Activated T-helper 17 cell treated with anti-CD3 and anti-CD28 coated beads, Interleukin-2, amount 50 U/mL, for 72 hours (primary cell): ENCODE data around the gene MRPL9. TPM values are rescaled to one million over a fixed set of nuclear protein-coding genes. Genes with fewer than 3 reads are reported as not detected.

Source experiments
- ATAC-seq: fragments of 150-1000 bp; cut with Tn5 transposase; replicated peaks from 2 replicates; pipeline ENCODE4 v1.10.0; 2021; ENCODE audit warnings: mild to moderate bottlenecking, moderate library complexity
- H3K27ac Mint-ChIP-seq: one replicate; pipeline ENCODE4 v1.8.0; 2022; ENCODE audit warnings: mixed read lengths
- H3K27me3 Mint-ChIP-seq: one replicate; pipeline ENCODE4 v1.8.0; 2022; ENCODE audit warnings: mixed read lengths
- H3K36me3 Mint-ChIP-seq: one replicate; pipeline ENCODE4 v1.8.0; 2022; ENCODE audit warnings: low read depth, mild to moderate bottlenecking, mixed read lengths
- H3K4me1 Mint-ChIP-seq: one replicate; pipeline ENCODE4 v1.8.0; 2022; ENCODE audit warnings: mixed read lengths
- H3K4me3 Mint-ChIP-seq: one replicate; pipeline ENCODE4 v1.8.0; 2022; ENCODE audit warnings: mild to moderate bottlenecking, mixed read lengths
- H3K9me3 Mint-ChIP-seq: one replicate; pipeline ENCODE4 v1.8.0; 2022; ENCODE audit warnings: mixed read lengths
- total RNA-seq, 2 donors: library from RNA; stranded (reverse); gene quantifications; one replicate each; pipeline ENCODE4 v1.2.3, GENCODE V29; 2022

Gene MRPL9
- total RNA-seq = 100 to 1,000 TPM in 1 of 2 donors, 10 to 100 TPM in 1; 80.4 to 160 TPM

DNA sequence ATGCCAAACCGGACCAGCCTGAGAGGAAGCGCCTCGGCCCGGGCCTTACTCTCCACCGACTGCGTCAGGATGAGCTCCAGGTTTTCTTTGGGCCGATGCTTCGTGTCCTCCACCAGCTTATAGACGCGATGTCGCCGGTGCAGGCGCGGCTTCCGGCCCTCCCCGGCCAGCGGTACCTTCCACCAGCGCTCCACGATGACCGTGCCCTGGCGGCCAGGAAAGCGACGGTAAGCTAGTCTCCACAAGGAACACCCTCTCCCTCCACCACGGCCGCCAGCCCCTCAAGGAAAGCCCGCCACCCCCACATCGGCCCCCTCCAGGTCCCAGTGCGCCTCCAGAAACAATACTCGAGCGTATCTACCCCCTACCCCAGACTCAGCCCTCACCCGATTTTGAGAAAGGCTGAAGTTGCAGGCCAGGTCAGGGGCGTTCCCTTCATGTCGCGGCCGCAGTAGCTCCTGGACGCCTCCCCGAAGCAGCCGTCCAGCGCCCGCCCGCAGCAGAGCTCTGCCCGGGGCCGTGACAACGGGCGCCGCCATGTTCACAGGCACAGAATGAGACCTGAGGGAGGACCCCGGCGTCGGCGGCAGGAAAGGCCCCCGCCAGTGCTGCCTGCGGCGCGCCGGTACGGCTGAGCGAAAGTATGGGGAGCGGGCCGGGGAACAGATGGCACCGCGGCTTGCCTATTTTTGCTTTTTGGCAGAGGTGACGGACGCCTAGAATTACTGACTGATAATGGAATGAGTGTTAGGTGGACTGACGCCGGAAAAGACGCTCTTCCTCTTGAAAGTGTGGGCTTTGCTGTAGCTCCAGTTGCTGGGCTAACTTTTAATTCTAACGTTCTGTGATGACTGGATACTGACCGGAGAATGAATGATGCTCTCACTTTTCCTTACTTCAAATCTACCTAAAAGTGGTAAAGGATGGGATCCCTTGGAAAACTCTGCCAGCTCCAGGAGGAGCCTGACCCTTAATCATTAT, at the start of gene MRPL9:
Gene MRPL9 (minus strand): TSS at position 556 of the 981 bp plus-strand sequence. CDS start 17 bp downstream, at position 539.
- peaks cover 56% of the 10 kb centered on the region for H3K36me3 Mint-ChIP-seq
- H3K4me3 Mint-ChIP-seq = peak within 1 kb of the TSS; percentile 99
- H3K4me1 Mint-ChIP-seq = peaks cover 25% of the 10 kb centered on the region
- H3K9me3 Mint-ChIP-seq = no peaks in the 10 kb centered on the region
- H3K27ac Mint-ChIP-seq = peak within 1 kb of the TSS; percentile 99
- no peaks in the 10 kb centered on the region for H3K27me3 Mint-ChIP-seq
- ATAC-seq = peak; percentile 98

DNA sequence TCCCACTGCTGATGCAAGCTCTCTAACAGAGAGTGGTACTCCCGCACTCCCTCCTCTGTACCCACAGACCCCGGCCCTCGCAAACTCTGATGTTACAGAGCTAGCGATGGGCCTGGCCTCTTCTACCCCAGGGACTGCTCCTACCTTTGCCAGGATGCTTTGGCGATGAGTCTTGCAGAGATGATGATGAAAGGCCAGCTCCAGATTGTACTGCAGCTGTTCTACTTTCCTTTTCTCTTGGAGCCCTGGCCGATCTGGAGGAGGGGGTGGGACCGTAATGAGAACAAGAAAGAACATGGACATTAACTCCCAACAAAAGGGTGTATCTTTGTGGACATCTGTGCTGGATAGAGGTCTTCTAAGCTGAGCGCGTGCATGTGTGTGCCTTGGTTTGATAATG, 47.9 kb upstream of the MRPL9 start:
- H3K27ac Mint-ChIP-seq = peak overlapping the region; percentile 23
- H3K4me1 Mint-ChIP-seq = peaks cover 38% of the 10 kb centered on the region
- no peaks in the 10 kb centered on the region for H3K27me3 Mint-ChIP-seq
- peaks cover 100% of the 10 kb centered on the region for H3K36me3 Mint-ChIP-seq
- ATAC-seq = no peak
- no peak overlapping the region for H3K4me3 Mint-ChIP-seq
- H3K9me3 Mint-ChIP-seq = no peaks in the 10 kb centered on the region

DNA sequence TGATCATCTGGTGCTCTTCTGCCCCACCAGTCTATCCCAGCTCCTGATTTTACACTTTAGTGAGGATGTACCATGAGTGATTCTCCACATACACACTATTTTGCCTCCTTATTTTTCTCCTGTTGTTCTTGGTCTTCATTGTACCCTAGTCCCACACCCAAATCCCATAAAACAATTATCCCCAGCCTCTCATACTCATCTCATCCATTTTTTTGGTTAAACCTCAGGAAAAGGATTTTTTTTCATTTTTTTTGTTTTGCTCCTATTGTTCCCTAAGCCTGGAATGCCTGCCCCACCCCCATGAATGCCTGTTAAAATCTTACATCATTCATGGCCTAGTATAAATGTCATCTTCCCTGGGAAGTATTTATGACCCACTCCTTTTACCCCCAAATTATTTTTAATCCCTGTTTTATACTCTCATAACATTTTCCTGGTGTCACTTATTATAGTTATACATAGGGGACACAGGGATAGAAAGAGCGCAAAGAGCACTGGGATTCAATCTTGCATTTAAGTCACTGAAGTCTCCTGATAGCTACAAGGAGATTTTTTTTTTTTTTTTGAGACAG, 46.8 kb upstream of the MRPL9 start:
- Mint-ChIP-seq H3K36me3 (peaks cover 89% of the 10 kb centered on the region), H3K4me1 (peaks cover 28% of the 10 kb centered on the region), H3K27ac (peak overlapping the region; percentile 72), H3K9me3 (no peaks in the 10 kb centered on the region), H3K27me3 (no peaks in the 10 kb centered on the region), H3K4me3 (no peak overlapping the region)
- no peak for ATAC-seq

DNA sequence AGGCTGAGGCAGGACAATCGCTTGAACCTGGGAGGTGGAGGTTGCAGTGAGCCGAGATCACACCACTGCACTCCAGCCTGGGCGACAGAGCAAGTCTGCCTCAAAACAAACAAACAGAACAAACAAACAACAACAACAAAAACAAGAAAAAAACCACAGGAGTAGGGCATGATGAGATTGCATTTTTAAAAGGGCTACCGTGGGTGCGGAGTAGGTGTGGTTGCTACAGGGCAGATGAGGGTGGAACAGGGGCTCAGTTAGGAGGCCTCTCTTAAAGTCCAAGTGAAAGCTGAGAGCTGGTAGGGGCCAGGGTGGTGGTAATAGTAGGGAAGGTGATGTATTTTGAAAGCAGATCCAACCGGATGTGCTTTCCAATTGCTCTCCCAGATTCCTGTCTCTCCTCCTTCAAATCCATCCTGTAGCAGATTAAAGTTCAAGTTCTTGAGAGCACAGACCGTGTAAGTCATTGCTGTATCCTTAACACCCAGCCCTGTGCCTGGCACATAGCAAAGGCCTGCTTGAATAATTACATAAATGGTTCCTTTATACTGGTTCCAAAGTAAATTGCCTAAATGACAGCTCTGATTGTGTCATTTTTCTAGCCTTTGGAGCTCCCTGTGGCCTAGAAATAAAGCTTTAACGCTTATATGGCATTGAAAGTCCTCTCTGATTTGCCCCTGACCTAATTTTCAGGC, 46.1 kb upstream of the MRPL9 start:
- peaks cover 83% of the 10 kb centered on the region for H3K36me3 Mint-ChIP-seq
- H3K4me1 Mint-ChIP-seq = peaks cover 25% of the 10 kb centered on the region
- H3K4me3 Mint-ChIP-seq = no peak overlapping the region
- no peak for ATAC-seq
- H3K9me3 Mint-ChIP-seq = no peaks in the 10 kb centered on the region
- no peaks in the 10 kb centered on the region for H3K27me3 Mint-ChIP-seq
- peak overlapping the region; percentile 72 for H3K27ac Mint-ChIP-seq

DNA sequence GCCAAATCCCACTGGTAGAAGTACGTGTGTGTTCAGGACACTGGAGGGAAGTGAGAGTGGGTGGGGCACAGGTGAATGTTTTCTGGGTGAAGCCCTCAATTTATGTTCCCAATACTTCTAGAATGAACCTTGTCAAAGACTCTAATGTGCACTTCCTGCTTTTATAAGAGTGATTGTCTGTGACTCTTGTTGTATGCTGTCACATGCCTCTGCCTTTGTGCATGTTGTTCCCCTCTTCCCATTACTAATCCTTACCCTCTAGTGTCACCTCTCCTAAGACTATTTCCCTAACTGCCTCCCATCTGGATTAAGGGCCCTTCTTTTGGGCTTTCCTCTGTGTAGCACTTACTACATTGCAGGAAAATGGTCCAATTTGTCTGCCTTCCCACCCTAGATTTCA, 44.5 kb upstream of the MRPL9 start:
- Mint-ChIP-seq H3K36me3 (peaks cover 66% of the 10 kb centered on the region), H3K27me3 (no peaks in the 10 kb centered on the region), H3K4me1 (peaks cover 24% of the 10 kb centered on the region), H3K27ac (peak overlapping the region; percentile 72), H3K9me3 (no peaks in the 10 kb centered on the region), H3K4me3 (no peak overlapping the region)
- ATAC-seq = no peak

DNA sequence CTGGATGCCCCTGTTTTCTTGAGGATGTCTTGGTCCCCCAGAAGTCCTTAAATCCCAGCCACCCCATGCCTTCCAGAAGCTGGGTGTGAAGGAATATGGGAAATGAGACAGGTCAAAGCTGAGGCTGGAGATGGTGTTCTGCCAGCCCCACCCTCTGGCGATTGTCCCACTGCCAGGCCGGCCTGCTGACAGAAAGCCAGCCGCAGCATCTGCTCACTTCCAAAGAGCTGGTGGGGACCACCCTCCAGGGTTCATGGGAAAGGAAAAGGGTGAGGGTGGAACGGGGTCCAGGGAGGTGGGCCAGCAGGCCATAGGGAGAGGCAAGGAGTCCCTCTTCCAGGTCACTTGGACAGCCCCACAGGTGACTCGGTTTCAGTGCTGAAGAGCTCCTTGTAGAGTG, 43.8 kb upstream of the MRPL9 start:
- Mint-ChIP-seq H3K27me3 (no peaks in the 10 kb centered on the region), H3K9me3 (no peaks in the 10 kb centered on the region), H3K4me1 (peaks cover 22% of the 10 kb centered on the region), H3K27ac (peak overlapping the region; percentile 72), H3K36me3 (peaks cover 60% of the 10 kb centered on the region), H3K4me3 (no peak overlapping the region)
- no peak for ATAC-seq

DNA sequence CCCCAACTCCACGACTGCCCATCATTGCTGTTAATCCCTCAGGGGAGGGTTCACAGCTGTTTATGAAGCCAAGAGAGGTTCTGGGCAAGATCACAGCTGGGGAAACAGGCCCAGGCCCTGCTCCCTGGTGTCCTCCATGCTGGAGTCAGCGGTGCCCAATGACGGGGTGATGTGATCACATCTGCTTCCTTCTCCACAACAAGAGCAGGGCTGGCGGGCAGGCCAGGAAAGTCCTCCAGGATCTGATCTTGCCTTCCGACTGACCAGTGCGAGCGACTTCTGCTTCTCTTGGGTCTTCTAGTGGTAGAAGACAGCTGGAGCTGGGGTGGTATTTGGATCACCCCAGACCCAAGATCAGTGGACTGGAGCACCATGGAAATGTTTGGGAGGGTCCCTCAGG, 42.9 kb upstream of the MRPL9 start:
- H3K9me3 Mint-ChIP-seq = no peaks in the 10 kb centered on the region
- peaks cover 50% of the 10 kb centered on the region for H3K36me3 Mint-ChIP-seq
- peaks cover 18% of the 10 kb centered on the region for H3K4me1 Mint-ChIP-seq
- H3K27ac Mint-ChIP-seq = peak overlapping the region; percentile 54
- H3K27me3 Mint-ChIP-seq = no peaks in the 10 kb centered on the region
- ATAC-seq = no peak
- H3K4me3 Mint-ChIP-seq = no peak overlapping the region

DNA sequence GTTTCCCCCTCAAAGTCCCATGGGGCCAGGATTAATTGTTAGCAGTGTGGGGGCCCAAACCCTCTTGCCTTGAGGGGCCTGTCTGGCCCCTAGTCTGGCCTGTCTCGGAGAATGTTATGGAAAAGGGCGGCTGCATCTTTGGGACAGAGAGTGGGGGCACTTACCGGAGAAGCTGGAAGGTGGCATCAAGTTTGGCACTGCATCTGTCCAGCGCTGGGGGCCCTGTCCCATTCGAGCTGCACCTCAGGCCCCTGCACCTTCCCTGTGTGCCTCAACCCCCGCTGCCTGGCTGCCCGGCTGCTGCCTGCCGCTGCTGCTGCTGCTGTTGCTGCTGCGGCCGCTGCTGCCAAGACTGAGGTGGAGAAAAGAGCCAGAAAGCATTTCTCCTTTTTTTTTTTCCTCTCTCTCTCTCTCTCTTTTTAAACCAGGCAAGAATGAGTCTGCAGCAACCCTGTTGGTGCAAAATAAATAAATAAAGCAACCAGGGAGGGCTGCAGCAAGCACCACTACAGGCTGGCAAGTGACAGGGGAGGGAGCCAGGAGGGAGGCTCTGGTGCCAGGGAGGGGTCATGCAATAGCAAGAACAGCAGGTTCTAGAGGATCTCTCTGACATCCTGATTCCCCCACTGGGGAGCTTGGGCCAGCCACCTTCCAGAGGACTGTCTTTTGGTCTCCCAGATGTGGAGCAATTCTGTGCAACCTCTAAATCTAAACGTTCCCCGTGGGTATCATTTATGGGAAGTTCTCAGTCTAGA, 41.9 kb upstream of the MRPL9 start, which contains the start of gene LINGO4:
Gene LINGO4 (minus strand): TSS at position 354 of the 755 bp plus-strand sequence. CDS start 2,715 bp downstream, outside the sequence.
- Mint-ChIP-seq H3K27ac (peak within 1 kb of the TSS; percentile 79), H3K9me3 (no peaks in the 10 kb centered on the region), H3K4me1 (peaks cover 23% of the 10 kb centered on the region), H3K36me3 (peaks cover 41% of the 10 kb centered on the region), H3K4me3 (no peak within 1 kb of the TSS), H3K27me3 (no peaks in the 10 kb centered on the region)
- ATAC-seq = peak; percentile 25

DNA sequence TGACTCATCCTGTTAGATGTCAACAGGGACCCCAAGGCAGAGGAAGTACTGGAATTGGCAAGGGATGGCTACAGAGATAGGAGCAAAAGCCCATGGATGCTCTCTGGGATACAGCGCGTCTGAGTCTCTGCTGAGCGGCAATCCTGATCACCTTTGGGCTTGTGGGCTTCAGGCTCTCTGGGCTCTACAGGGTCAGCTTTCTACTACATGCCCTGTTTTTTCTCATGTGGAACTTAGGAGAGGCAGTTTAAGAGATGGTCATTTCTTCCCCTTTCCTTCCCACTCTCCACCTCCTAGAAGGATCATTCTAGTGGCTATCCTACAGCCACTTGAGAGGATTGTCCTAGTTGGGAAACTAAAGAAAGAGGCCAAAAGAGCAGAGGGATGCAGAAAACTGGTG, 40.6 kb upstream of the MRPL9 start:
- Mint-ChIP-seq H3K4me1 (peaks cover 27% of the 10 kb centered on the region), H3K27me3 (no peaks in the 10 kb centered on the region), H3K36me3 (peaks cover 28% of the 10 kb centered on the region), H3K4me3 (no peak overlapping the region), H3K9me3 (no peaks in the 10 kb centered on the region), H3K27ac (peak overlapping the region; percentile 79)
- peak; percentile 3 for ATAC-seq

DNA sequence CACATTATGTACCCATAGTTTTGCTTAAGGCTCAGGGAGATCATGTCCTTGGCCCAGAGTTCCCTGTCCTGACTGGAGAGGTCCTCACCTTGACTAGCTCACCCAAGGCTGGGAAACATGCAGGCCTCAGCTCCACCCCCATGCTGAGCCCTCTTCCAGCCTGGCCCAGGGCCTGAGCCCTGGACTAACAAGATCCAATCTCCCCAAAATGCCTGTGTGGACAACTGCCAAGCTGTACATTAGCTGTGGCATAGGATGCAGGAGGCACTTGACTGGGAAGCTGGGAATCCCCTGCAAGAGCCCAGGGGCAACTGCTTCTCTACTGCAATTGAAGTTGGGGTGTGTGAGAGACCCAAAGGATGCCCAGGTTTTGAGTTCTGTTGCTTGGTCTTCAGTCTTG, 39.9 kb upstream of the MRPL9 start:
- H3K9me3 Mint-ChIP-seq = no peaks in the 10 kb centered on the region
- peaks cover 27% of the 10 kb centered on the region for H3K4me1 Mint-ChIP-seq

DNA sequence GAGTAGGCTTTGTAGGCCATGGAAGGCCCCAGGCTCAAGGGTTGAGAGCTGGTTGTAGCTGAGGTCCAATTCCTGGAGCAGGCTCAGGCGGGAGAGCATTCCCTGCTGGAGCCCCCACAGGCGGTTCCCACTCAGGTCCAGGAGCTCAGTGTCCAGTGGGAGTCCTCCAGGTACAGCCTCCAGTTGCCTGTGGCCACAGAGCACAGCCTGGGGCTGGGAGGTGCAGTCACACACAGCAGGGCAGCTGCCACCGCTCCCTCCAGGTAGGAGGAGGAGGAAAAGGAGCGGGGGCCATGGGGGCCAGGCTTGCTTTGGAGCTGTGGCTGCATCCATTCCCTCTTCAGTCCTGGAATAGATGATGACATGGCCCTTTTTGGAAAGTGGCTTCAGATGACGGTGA, 39.1 kb upstream of the MRPL9 start:
- Mint-ChIP-seq H3K9me3 (no peaks in the 10 kb centered on the region), H3K36me3 (peaks cover 12% of the 10 kb centered on the region), H3K27me3 (no peaks in the 10 kb centered on the region), H3K27ac (peak overlapping the region; percentile 79), H3K4me3 (no peak overlapping the region), H3K4me1 (peaks cover 22% of the 10 kb centered on the region)
- ATAC-seq = no peak

More for the DNA sequence above, 39.9 kb upstream of the MRPL9 start:
- peaks cover 20% of the 10 kb centered on the region for H3K36me3 Mint-ChIP-seq
- no peaks in the 10 kb centered on the region for H3K27me3 Mint-ChIP-seq
- H3K27ac Mint-ChIP-seq = peak overlapping the region; percentile 79
- no peak for ATAC-seq
- no peak overlapping the region for H3K4me3 Mint-ChIP-seq

DNA sequence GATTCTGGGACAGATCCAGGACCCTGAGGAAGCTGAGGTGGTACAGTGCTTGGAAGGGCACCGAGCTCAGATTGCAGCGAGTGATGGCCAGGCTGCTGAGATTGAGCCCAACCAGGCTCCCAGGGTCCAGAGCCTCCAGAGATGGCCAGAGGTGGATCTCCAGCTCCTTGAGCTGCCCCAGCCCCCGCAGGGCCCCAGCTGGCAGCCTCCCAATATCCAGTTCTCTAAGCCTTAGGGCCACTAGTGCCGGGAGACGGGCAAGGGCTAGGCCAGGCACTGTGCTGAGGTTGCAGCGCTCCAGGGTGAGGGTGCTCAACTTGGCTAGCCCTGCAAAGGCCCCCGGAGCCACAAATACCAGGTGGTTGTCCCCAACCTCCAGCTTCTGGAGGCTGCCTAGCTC, 38.5 kb upstream of the MRPL9 start:
- ATAC-seq = no peak
- Mint-ChIP-seq H3K9me3 (no peaks in the 10 kb centered on the region), H3K4me3 (no peak overlapping the region), H3K36me3 (peaks cover 7% of the 10 kb centered on the region), H3K27ac (no peak overlapping the region), H3K4me1 (peaks cover 22% of the 10 kb centered on the region), H3K27me3 (no peaks in the 10 kb centered on the region)

DNA sequence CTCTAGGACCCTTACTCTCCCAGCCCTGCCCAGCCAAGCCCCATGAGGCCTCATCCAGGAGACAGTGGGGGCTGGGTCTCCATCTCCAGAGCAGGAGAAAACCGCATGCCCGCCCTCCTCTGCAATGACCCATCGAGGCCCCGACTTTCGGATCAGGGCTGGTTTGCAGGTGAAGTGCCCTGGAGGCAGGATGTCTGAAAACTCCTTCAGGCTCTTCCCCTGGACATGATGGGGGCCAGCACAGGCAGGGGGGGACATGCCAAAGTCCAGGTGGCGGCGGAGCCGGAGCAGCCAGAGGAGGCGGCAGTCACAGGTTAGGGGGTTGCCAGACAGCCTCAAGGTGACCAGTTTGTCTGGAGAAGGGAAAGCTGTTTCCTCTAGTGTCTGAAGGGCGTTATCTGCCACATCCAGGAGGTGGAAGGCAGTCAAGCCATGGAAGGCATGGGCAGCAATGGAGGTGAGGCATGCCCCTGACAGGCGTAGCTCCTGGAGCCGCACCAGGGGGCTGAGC, 38.1 kb upstream of the MRPL9 start:
- H3K36me3 Mint-ChIP-seq = peaks cover 2% of the 10 kb centered on the region
- H3K27ac Mint-ChIP-seq = no peak overlapping the region
- no peak overlapping the region for H3K4me3 Mint-ChIP-seq
- no peaks in the 10 kb centered on the region for H3K27me3 Mint-ChIP-seq
- H3K4me1 Mint-ChIP-seq = peaks cover 27% of the 10 kb centered on the region
- no peaks in the 10 kb centered on the region for H3K9me3 Mint-ChIP-seq
- ATAC-seq = no peak

DNA sequence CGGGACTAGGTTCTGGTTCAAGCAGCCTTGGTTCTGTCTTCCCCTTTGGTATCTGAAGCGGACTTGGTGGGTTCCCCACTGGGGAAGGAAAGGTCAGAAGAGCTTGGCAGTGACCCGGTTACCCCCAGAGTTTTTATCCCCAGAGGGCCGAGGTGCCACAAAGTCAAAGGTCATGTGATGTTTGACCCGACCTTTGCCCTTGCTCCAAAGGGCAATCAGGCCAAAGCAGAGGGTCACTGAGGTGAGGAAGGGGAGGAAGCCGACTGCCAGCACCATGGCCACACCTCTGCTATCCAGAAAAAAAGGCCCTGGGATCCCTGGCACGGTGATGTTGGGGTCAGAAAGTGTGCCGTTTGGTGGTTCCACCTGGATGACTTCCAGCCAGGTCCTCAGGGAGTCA, 37.5 kb upstream of the MRPL9 start:
- peaks cover 30% of the 10 kb centered on the region for H3K4me1 Mint-ChIP-seq
- no peaks in the 10 kb centered on the region for H3K9me3 Mint-ChIP-seq
- H3K27me3 Mint-ChIP-seq = no peaks in the 10 kb centered on the region
- H3K36me3 Mint-ChIP-seq = no peaks in the 10 kb centered on the region
- ATAC-seq = no peak
- peak overlapping the region; percentile 36 for H3K4me3 Mint-ChIP-seq
- H3K27ac Mint-ChIP-seq = peak overlapping the region; percentile 6
